ENCODE data around the gene ADAP1.
"Not testable (repeated sequence)": the region's sequence is repeated elsewhere in the genome, so short reads cannot be mapped to it uniquely, and the experiment has no call there.

The ADAP1 gene

DNA sequence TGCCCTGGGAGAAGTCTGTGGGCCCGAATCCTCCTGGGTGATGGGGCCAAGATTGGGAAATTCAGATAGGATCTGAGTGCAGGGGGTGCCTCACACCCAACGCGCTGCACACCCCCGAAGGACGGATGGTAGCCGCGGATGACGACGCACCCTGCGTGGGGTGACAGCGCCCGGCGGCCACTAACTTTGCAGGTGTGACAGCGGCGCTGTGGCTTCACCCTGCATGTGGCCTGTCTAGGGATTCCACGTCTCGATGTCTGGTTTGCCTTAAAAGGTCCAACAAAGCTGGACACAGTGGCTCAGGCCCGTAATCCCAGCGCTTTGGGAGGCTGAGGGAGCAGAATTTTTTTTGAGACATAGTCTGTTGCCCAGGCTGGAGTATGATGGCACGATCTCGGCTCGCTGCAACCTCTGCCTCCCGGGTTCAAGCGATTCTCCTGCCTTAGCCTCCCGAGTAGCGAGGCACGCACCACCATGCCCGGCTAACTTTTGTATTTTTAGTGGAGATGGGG, 18.6 kb downstream of the ADAP1 start:
- FAIRE-seq, result no peak

DNA sequence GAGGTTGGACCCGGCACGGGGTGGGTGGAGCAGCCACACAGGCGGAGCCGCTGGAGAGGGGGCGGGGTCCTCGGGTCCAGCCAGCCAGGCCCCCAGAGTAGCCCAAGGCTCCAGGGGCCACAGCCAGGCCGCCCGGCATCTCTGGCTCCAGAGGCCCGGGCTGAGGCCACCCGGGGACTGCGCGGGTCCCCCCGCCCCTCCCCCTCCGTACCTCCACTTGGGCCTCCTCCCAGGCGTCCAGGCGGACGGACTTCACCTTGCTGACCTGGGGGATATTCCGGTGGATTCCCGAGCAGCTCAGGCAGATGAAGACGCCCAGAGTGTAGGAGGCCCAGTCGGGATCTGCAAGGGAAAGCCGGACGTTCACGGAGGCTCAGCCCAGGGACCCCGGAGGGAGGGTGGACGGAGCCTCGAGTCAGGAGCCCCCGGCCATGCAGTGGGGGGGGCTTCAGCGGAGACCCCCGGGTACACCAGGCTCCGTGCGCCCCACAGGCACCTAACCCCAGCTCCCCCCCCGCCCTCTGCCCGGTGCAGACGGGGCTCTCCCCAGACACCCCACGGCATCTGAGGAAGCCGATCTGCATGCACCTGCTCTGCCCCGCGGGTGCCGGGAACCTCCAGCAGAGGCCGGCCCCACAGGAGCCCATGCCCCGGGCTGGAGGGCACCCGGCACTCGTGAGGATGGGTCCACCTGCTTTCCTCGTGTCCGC, 19.2 kb downstream of the ADAP1 start:
- no peak for FAIRE-seq

DNA sequence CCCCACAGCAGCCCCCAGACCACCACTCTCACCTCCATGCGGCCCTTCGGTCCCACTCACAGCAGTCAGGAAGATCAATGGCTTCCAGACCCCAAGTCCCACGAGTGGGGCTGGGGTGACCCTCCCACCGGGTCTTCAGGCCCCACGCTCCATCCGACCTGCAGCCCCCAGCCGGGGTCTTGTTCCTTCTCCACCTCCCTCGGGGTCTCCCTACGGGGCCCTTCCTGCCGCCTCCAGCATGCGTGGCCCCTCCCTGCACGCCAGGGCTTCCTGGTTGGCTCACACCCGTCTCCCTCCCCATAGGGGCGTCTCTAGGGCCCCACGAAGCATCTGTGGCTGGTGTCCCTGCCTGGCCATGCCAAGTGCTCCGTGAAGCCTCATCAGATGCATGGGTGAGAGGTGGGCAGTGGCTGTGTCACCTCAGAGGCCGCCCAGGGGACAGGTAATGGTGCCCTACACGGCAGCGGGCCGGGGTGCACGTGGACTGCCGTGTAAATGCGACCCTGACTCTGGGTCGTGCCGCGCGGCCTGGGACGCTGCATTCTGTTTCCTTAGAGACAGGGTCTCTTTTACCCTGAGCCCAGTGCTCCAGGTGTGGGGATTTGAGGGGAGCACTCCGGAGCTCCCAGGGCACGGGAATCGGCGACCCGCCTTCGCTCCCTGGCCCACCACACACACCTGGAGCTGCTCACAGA, 19.9 kb downstream of the ADAP1 start:
- FAIRE-seq, result no peak

DNA sequence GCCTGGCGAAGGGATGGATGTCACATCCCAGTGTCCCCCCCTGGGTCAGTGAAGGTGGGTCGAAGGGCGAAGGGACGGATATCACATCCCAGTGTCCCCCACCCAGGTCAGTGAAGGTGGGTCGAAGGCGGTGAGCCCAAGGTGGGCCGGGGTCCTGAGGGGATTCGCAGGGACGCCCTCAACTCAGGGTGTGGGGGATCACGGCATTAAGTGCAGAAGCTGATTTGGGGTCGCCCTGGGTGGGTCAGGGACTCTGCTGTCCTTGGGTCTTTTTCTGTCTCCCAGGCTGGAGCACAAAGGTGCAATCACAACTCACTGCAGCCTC, 21.9 kb downstream of the ADAP1 start:
- no peak for FAIRE-seq

DNA sequence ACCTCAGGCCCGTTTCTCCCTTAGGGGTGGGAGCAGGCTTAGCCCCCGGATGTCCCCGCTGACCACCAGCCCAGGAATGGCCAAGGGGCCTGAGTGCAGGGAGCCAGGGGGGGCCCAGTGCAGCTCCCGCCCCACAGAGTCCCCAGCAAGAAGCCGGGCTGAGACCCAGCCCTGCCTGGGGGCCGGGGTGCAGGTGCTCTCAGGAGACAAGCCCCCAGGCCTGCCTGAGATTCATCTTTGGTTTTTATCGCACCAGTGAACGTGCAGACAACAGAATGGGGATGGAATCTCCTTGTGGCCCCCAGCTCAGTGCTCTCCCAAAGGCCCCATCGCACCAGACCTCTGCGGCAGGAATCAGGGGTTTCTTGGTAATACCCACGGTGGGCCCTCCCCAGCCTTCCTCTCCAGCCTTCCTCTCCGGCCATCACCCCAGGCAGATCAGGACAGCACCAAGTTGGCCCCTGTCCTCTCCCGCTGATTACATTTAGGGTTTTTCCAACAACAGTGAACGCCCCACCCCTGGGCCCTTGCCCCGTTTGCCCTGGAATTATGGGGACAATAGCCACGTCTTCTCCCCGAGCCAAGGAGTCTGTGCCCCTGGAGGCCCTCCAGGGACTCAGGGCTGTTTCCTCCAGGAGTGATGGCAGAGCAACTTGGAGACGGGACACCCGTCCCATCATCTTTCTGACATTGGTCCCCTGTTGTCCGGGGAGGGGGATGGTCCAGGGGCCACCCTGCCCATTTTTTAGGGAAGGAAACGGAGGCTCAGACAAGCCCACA, 22.4 kb downstream of the ADAP1 start:
- FAIRE-seq, result no peak

DNA sequence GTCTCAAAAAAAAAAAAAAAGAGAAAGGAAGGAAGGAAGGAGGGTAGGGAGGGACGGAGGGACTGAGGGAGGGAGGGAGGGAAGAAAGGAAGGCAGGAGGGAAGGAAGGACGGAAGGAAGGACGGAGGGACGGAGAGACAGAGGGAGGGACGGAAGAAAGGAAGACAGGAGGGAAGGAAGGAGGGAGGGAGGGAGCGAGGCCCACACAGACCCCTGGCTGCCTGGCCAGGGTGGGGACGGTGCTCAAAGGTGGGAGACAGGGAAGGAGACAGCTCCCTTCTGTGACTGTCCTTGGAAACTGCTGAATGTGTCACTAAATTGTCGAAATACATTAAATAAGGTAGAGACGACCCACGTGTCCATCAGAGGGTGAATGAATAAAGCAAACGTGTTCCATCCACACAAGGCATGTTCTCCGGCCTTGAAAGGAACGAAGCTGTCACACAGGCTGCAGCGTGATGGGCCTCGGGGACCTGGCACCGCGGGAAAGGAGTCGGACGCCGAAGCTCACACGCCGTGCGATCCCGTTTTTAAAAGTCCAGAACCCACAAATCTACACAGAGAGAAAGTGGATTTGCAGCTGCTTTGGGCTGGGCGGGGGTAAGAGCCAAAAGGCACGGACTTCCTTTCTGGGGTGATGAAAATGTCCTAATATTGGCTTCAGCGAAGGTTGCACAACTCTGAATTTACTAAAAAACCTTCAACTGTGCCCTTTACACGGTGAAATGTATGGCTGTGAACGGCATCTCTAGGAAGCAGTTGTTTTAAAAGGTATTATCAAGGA, 23.3 kb downstream of the ADAP1 start:
- FAIRE-seq, result no peak

DNA sequence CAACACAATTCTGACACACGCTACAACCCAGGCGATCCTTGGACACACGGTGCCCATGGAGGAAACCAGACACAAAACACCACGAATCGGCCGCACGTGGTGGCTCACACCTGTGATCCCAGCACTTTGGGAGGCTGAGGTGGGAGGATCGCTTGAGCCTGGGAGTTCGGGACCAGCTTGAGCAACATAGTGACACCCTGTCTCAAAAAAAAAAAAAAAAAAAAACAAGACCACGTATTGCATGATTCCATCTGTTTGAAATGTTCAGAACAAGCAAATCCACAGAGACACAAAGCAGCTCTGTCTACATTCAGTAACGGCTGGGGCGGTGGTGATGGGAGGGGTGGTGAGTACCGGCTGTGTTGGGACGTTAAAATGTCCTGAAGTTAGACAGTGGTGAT, 25.2 kb downstream of the ADAP1 start:
- no peak for FAIRE-seq

DNA sequence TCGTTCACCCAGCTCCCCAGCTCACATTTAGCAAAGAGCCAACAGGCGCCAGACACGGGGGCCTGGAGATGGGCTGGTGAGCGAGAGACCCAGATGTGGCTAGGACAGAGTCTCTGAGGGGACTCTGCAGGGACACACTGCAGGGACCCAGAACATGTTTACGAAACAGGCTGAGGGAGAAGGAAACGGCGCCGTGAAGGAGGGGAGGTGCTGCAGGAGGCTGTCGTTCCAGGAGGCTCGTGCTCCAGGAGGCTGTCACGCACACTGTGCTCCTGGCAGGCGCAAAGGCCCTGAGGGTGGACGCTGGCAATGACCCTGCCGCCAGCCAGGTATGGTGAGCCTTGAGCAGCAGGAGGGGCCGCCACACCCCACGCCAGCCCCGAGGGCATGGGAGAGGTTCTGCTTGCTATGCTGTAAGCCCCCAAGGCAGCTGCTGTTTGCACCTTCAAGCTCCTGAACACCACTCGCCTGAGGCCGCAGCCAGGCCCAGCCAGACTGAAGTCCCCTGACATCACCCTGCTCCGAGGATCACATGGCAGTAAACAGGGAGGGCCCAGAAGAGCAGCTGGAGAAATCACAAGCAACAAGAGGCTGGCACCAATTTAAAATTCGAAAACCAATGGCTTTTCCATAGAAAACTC, 27.3 kb downstream of the ADAP1 start:
- no peak for FAIRE-seq

DNA sequence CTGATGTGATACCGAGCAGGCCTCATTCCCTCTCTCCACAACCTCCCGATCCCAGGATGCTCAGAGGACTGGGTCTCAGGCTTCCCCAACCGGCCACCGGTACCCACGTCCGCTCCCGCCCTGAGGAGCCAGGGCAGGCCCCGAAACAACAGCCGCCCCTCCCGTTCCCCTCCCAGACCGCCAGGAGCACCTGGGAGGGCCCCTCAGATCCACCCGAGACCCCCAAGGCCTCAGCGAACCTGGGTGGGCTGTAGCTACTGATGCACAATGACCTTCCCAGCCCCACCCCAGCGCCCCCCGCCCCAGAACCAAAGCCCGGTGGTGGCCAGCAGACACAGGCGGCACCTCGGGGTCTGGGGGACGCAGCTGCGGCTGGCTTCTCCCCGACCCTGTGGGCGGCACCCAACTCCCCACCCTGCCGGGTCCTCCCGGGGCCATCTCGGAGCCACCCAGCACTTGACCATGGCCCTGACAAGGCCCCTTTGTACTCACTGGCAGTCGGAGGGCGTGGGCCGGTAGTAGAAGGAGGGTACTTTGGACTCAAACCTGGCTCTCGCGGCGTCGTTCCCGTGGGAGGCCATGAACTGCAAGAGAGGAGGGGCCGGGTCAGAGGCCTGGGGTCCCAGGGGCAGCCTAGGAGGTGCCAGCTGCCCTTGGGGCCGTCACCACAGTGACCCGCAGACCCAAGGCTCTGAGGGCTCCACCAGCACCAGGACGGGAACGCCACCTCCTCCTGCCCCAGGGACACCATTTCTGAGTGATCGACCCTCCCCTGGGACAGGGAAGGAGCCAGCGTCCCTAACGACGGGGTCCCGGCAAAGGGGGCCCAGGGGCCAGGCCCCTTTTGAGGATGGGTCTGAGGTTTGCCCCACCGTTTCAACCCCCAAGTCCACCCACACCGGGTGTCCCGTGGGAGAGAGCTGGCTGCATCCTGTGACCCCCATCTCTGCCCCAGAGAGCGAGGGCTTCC, 28.1 kb downstream of the ADAP1 start:
- no peak for FAIRE-seq

DNA sequence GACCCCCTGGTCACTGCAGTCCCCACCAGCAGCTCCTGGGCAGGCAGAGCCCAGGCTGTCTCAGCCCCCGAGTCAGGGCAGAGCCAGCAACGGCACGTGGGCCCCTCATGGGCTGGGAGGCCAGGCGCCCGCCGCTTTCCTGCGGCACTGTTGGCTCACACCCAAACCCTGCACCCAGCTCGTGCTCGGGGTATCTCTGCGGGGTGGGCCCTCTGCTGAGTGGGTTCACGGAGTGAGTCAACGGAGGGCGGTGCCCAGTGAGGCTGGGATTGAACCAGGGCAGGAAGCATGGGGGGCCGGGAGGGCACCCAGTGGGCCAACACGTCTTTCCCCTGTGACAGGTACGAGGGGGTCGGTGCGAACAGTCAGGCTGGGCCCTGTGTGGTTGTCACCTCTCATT, 28.9 kb downstream of the ADAP1 start:
- FAIRE-seq, result no peak

DNA sequence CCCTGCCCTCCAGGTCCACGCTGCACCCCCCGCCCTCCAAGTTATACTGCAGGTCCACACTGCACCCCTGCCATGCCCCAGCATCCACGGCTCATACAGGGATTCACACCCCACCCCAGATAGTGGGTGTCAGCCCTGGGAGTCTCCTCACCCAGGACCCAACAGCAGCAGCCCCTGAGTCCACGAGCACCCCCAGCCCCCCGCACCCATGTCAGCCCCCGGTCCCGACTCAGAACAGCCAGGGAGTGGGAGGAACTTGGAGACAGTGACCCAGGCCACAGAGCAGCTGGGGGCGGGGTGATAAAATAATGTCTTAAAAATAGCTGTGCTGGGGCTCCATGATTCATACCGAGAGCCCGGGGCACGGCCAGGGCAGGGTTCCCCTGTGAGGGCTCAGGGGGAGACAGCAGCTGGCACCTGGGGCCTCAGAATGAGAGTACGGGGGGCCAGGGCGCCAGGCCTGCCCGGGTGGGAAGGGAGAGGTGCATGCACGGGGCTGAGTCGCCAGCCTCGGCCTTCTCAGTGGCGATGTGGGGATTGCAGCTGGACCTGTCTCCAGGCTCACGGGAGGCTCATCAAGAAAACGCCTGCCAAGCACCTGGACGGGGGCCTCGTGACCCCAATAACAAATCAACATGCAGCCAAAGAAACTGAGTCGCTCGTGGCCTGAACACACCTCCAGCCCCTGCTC, 29.8 kb downstream of the ADAP1 start:
- no peak for FAIRE-seq

DNA sequence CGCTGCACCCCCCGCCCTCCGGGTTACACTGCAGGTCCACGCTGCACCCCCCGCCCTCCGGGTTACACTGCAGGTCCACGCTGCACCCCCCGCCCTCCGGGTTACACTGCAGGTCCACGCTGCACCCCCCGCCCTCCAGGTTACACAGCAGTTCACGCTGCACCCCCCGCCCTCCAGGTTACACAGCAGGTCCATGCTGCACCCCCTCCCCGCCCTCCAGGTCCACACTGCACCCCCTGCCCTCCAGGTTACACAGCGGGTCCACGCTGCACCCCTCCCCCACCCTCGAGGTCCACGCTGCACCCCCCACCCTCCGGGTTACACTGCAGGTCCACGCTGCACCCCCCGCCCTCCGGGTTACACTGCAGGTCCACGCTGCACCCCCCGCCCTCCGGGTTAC, 30.4 kb downstream of the ADAP1 start:
- not testable (repeated sequence) for FAIRE-seq

DNA sequence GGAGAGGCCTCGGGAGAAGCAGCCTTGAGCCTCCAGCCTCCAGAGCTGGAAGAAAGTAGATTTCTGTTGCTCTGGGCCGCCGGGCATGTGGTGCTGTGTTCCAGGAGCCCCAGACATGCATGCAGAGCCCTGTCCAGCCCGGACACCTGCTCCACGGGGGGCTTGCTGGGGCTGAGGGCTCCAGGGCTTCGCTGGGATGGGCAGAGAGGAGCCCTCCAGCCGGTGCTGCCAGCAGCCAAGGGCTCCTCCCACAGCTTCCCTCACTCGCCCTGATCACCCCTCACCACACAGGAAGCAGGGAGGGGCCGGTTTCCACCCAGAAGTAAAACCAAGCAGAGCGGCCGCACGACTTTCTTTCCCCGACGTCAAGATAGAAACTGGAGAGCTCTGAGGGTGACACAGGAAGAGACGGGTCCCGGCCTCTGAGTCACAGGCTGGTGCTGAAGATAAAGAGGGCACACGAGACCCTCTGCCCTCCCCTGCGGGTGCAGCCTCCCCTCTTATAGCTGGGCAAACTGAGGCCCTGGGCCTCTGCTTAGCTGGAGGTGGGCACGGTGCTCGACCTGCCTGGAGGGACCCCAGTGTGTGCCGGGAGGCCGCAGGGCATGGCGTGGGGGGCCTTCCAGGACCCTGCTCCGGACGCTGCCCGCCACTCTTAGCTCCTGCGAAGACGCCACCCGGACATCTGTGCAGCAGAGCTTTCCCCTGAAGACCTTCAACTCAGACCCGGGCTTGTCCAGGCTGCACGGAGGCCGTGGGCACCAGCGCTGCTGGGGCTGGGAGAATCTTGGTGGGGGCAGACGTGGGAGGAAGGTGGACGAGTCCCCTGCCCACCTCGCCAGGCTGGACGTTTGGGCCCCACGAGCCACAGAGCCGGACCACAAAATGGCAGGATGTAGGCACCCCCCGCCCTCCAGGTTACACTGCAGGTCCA, 31.1 kb downstream of the ADAP1 start:
- no peak for FAIRE-seq

DNA sequence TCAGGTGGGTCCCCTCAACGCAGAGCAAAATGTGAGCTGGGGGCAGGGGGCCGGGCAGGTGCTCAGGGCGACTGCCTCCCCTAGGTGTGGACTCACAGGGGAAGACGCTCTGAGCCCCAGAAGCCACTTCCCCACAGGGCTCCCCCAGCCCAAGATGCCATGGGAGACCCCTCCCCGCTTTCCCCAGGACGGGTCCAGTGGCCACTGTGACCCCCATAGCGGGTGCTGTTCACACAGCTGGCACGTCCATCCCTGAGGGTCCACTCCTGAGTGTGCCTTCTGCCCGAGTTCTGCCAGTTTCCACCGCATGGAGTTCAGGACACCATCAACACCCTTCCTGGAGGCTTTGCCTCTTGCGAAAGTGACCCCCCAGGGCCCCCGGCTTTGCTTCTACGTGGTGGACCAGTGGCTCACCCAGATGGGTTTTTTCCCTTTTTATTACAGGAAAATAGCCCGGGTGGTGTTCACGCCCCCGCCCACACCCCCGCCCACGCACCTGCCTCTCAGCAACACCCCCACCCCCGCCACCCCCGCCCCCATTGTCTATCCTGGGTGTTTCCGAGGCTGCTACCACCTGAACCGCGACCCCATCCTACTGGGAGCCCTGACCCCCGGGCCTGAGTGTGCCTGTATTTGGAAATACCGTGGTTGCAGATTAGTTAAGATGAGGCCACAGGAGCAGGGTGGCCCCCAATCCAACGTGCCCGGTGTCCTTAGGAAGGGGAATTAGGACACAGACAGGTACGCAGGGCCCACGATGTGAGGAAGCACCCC, 32.0 kb downstream of the ADAP1 start:
- no peak for FAIRE-seq

DNA sequence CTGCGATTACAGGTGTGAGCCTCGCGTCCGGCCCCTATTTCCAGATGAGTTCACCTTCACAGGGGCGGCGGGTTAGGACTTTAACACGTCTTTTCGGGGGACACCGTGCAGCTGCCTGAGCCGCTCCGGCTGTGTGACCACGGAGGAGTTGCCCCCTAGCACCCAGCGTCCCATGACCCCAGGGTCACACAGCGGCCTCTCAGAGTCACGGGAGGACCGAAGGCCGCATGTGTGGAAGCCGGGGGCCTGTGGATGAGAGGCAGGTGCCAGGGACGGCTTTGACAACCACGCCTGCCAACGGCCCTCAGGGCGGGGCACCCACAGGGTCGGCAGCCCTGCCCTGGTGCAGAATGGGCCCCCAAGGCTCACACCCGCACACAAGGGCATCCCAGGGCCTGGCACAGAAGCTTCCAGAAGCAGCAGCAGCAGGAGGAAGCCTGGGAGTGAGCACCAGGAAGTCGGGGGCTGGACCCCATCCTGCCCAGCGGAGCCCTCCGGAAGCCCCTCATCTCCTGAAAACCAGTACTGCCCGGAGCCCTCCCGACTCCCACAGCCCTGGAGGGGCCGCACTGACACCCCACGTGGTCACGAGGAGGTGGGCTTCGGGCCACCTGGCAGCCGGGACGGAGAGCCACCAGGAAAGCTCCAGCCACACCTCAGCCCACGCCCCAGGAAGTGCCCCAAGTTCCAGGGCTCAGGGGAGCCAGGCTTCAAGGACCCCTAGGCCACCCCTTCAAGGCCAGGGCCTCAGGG, 32.7 kb downstream of the ADAP1 start:
- no peak for FAIRE-seq

DNA sequence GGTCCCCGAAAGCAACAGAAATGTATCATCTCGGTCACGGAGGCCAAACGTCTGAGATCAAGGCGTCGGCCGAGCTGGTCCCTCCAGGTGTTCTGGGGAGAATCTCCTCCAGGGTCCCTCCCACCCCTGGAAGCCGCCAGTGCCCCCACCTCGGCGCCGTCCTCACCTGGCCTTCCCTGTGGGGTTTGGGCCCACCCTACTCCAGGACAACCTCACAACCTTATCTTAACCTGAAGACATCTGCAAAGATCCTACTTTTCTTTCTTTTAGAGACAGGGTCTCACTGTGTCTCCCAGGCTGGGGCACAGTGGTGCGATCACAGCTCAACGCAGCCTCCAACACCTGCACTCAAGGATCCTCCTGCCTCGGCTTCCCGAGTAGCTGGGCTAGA, 33.4 kb downstream of the ADAP1 start:
- FAIRE-seq, result no peak

DNA sequence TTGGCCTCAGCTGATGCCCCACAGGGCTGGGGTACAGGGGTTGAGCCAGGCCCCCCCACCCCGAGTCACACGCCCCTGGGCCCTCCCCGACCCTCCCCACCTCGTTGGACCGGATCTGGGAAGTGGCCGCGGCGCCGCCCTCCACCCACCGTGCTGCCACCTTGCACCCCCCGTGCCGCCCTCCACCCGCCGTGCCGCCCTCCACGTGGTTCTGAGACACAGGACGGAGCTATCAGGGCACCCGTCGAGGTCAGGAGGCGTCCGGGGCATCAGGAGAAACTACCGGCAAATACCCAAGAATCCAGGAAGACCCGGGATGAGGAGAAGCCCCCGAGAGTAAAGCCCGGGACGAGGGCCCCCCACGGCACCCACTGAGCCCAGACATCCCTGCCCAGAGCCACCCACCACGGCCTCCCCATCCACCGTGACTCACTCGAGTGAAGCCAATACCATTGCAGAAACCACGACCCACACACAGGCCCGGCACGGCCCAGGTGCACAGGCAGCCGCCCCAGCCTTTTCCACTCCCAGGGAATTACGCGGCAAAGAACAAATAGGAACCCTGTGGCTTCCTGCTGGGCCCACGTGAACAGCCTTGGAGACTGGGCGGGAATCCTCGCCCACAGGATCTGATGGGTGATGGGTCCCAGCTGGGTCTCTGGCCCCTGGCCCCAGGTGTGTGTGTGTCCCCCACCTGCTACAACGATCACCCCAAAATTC, 34.0 kb downstream of the ADAP1 start:
- FAIRE-seq, result no peak
